GDM1 (cell line): ENCODE measurements around the gene TRIM51G.
"Not testable (repeated sequence)": the region's sequence is repeated elsewhere in the genome, so short reads cannot be mapped to it uniquely, and the experiment has no call there.

Source experiments
- DNase-seq: peaks from one replicate; lab custom pipeline; 2025; lab: John Stamatoyannopoulos, UW

The TRIM51G gene

GRCh38 chr11:48983785-48984184 is at the start of gene TRIM51G:
Gene TRIM51G (minus strand): TSS chr11:48983885. CDS start chr11:48981695, 2,190 bp downstream.
- DNase-seq = not testable (repeated sequence)

GRCh38 chr11:49028523-49028922 is 44.8 kb upstream of the TRIM51G start, which contains the start of gene TRIM49B:
Gene TRIM49B (plus strand): TSS chr11:49028823. CDS start chr11:49031600, 2,777 bp downstream.
- DNase-seq = not testable (repeated sequence)

GRCh38 chr11:48968592-48968991 is 15.1 kb downstream of the TRIM51G start:
- DNase-seq = not testable (repeated sequence)

- DNase-seq = not testable (repeated sequence)
Measured at GRCh38 chr11:48955315-48956049, 28.2 kb downstream of the TRIM51G start.

- DNase-seq = not testable (repeated sequence)
Measured at GRCh38 chr11:48945796-48946195, 37.9 kb downstream of the TRIM51G start.
